NCI-H1048 (cell line): ENCODE data around the gene KIF5C.

ENCODE experiments used
- DNase-seq: peaks from one replicate; lab custom pipeline; 2025; lab: John Stamatoyannopoulos, UW

KIF5C gene

GRCh38 chr2:149017116-149017985 is 142.3 kb downstream of the KIF5C start:
- DNase-seq: peak; percentile 22

DNA sequence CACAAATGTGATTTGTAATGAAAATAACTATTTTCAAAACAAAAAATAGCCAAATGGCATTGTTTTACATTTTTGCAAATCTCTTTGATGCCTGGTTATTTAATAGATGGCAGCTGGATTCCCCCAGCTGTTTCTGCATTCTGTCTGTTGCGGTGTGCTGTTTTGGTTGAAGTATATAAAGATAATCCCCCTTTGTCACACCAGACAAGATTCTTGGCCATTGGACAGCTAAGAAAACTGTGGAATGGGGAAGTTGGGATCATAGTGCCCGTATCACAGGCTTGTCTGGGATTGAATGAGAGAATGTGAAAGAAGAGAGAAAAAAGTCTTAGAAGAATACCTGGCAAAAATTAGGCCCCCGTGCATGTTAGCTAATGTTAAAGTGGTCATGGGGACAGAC is 144.0 kb downstream of the KIF5C start:
- no peak for DNase-seq

- DNase-seq: no peak
Observed at GRCh38 chr2:149019768-149020167, 144.7 kb downstream of the KIF5C start.

- no peak for DNase-seq
Observed at GRCh38 chr2:149020432-149020851, 145.4 kb downstream of the KIF5C start.

- no peak for DNase-seq
Observed at GRCh38 chr2:149021271-149021719, 146.3 kb downstream of the KIF5C start.

GRCh38 chr2:149021761-149022160 is 146.7 kb downstream of the KIF5C start:
- no peak for DNase-seq

DNA sequence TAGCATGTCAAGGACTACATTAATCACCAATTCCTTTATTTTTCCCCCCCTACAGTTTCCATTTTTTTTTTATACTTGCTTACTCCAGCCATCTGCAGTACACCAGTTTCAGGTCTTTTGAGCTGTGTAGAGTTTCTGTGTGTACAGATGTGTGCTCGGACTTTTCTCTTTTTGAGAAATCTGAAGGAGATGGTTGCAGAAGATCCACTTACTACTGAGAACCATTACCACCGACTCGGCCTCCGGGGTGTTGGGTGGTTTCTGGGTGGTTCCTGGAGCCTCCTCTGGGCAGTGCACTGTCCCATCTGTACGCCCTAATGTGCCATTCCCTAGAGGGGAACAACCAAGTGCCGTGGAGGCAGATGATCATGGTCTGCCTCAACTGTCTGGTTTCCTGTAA is 148.1 kb downstream of the KIF5C start:
- no peak for DNase-seq

- DNase-seq: no peak
Observed at GRCh38 chr2:149027590-149028250, 152.7 kb downstream of the KIF5C start.

DNA sequence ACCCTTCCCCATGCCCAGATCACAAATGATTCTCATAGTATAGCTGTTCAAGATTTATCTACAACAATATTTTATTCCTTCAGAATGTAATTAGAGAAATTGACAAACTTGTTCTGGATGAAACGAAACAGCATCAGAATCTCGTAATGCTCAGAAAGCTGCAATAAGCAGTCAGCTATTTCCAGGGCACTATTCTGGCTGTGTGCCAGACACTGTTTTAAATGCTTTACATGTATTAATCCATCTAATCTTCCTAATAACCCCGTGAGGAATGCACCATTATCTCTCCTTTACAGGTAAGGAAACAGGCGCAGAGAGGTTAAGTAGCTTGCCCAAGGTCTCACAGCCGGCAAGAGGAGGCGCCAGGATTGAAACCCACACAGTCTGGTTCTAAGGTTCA is 153.3 kb downstream of the KIF5C start:
- no peak for DNase-seq

DNA sequence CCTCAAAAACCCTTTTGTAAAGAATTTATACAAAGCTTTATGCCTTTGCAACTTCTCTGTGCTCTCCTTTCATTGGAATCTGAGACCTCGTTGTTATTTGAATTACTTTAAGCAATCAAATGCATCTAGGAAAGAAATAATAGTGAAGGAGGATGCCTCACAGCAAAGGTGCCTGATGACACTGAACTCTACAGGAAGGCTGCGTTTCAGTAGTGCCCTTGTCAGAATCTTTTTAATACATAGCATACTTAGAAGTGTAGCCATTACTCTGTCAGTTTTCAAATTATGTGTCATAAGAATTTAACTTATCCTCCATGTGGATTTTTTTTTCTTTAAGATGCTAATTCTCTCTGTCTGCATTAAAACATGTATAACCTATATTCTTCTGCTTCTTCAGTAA is 153.9 kb downstream of the KIF5C start:
- no peak for DNase-seq

GRCh38 chr2:149029307-149029965 is 154.4 kb downstream of the KIF5C start:
- no peak for DNase-seq

- no peak for DNase-seq
Observed at GRCh38 chr2:149031396-149031795, 156.4 kb downstream of the KIF5C start.

DNA sequence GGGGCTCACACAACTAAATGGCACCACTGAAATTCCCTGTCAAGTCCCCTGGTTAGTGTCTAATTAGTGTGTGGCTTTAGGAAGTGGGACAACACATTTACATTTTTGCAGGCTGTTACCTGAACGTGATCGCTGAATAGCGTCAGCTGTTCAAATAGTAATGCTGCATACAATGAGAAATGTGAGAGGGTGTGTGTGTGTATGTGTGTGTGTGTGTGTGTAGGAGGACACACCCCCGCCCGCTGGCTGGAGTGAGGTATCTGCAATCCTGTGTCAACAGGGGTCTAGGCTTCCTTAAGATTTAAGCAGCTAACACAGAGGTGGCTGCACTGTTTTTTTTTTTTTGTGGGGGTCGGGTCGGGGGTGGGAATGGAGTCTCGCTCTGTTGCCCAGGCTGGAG is 158.7 kb downstream of the KIF5C start:
- no peak for DNase-seq

DNA sequence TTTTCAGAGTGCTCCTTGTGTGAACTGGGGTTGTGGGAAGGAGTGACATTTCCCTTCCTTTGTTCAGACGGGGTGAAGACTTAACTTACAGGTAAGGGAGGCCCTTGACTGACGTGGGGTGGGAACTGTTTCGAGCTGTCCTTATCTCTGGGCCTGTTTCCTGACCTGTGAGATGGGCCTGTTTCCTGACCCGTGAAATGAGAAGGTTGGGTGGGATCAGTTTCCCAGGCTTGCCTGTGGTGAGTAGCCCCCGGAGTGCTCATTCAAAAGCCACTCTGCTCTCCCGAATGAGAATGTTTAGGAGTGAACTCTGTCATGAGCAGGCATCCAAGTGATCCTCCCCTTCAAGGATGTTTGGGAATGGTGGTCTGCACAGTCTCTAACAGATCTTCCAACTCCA is 159.4 kb downstream of the KIF5C start:
- no peak for DNase-seq

GRCh38 chr2:149036507-149037293 is 161.7 kb downstream of the KIF5C start:
- DNase-seq: no peak

GRCh38 chr2:149037851-149038250 is 162.8 kb downstream of the KIF5C start:
- DNase-seq: no peak

GRCh38 chr2:149038442-149039212 is 163.6 kb downstream of the KIF5C start, which contains the start of gene LYPD6B:
LYPD6B (plus strand) TSS chr2:149038699; CDS start chr2:149130949, 92,250 bp downstream.
- DNase-seq: no peak

GRCh38 chr2:149039213-149039724 is 164.2 kb downstream of the KIF5C start:
- no peak for DNase-seq

DNA sequence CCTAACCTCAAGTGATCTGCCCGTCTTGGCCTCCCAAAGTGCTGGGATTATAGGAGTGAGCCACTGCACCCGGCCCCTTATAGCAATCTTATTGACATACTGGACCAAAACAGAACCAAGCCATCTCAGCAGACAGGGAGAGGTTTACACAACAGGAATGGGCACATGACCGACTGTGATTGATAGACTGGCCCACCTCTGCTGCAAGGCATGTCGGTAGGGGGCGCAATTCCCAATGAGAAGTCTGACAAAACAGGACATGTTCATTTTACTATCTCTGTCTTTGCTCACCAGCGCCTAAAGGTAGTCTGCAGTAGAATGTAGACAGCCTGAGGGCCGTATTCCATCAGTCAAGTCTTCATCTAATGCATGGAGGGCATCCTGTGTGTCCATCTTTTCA is 165.4 kb downstream of the KIF5C start:
- DNase-seq: no peak

- no peak for DNase-seq
Observed at GRCh38 chr2:149041482-149041881, 166.5 kb downstream of the KIF5C start.

- DNase-seq: no peak
Observed at GRCh38 chr2:149042881-149043280, 167.9 kb downstream of the KIF5C start.
